GM18511 (cell line): ENCODE data around the gene LARGE1.
"Not testable (repeated sequence)": the region's sequence is repeated elsewhere in the genome, so short reads cannot be mapped to it uniquely, and the experiment has no call there.

Source experiments
- ATAC-seq: cut with Tn5 transposase; IDR thresholded peaks from one replicate; pipeline ENCODE4 v1.9.1; 2021; ENCODE audit warnings: mild to moderate bottlenecking, moderate library complexity; ENCODE audit not compliant: unreplicated experiment

The LARGE1 gene

DNA sequence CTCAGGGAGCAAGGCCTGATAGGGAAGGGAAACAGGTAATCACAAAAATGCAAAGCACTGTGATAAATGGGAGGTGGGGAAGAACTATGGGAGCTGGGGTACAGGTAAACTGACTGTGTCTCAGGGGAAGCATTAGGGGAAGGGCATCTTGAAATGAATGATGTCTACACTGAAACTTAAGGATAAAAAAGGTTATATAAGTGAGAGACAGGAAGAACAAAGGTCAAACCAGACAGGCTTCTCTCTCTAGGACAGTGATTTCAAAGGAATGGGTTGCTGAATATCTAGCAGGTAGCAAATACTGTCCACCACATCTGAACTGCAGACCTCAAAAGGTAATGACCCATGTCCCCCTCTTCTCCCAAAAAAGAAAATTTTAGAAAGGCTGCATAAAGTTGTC lies 529.0 kb downstream of the LARGE1 start:
- ATAC-seq = no peak

DNA sequence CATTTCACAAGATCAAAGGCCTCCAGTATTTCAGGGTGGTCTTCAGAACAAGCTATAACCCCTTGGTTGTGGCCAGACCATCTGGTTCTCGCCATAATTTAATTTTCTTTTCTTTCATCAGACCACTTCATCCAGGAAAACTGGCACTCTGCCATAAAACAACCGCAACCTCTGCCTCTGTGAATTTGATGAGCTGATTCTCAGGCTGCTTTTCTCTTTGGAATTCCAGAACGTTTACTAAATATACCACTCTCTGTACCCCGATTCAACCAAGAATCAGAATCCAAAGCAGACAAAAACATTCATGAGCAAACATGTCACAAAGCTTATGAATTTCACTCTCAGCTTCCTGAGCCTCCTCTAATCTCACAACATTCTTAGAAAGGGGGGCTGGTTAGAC lies 530.3 kb downstream of the LARGE1 start:
- no peak for ATAC-seq

DNA sequence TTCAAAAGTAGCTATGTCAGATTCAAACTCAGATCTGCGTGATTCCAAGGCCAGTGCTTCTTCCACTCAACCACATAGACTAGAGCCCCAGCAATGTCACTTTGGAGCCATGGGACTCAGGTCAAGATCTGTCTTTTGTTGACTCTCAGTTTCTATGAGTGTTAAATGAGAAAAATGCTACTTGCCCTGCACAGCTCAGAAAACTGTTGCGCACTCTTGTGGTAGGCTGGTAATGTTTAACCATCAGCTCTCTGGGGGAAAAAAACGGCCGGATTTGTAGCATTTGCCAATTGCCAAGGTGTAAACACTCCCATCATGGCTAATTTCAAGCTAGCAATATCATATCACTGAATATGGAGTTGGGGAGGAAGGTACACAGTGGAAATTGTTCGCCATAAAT lies 534.0 kb downstream of the LARGE1 start:
- no peak for ATAC-seq

DNA sequence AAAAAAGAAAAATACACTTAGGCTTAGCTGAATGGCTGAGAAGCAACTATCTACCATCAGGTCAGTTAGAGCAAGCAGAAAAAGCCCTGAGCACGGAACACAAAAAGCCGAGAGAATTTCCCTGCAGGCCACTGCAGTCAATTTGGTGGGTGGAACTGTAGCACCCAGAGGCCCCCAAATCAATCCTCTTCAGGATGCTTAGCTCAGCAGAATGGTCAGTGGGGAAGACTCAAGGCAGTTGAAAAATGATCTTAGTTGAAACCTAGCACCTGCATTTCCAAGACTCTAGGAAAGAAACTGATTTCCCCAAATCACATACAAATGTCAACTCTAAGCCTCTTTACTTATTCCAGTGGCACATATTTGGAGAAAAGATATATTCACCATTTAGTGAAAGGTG lies 534.7 kb downstream of the LARGE1 start:
- no peak for ATAC-seq

DNA sequence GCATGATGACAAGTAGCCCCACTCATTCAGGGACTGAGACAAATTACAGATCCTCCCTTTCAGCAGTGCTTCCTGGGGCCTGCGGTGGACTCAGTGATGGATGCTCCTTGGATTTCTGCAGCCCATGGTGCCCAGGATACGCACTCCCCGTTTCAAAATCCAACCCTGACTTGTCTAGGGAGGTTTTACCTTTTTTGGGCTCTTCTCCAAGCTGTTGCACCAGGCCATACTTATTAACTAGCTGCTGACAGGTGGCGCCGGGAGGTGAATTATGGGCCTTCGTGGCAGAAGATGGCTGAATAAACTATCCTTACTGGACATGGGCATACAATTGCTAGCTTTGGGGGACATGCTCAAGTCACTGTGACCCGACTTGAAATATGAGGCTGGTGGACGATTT lies 537.8 kb downstream of the LARGE1 start:
- no peak for ATAC-seq

DNA sequence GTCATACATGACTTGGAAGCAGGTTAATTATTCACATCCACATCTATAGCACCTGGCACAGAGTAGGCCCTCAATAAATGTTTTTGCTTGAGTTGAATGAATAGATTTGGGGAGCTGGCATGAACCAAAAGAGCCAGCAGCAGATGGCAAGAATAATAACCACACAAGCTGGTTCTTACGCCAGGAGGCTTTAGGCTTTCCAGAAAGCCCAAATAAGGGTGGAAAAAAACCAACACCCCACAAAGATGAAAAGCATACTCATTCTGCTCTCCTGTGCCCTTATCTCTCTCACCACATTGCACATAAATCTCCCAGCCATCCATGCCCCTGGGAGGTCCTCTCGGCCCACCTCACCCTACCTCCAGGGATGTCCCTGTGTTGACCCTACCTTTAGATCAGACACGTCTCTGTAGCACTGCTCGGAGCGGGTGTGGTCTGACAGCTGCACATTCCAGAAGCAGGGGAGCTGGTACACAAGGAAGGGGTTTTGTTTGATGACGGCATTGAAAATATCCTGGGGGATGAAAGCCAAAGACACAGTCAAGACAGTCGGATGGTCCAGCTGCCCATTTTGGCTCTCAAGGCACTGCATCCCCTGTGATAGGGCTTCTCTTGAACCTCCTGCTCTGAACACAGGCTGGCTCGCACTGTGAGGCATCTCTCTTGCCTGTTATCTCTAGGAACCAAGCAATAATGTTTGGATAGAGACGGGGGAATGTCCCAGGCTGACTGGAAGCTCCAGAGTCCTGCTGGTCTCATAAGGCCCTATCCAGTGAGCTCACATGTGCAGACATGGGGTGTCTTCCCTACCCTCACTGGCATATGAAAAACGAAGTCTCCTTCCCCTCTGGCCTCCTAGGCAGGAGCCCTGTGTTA lies 538.5 kb downstream of the LARGE1 start:
- no peak for ATAC-seq

DNA sequence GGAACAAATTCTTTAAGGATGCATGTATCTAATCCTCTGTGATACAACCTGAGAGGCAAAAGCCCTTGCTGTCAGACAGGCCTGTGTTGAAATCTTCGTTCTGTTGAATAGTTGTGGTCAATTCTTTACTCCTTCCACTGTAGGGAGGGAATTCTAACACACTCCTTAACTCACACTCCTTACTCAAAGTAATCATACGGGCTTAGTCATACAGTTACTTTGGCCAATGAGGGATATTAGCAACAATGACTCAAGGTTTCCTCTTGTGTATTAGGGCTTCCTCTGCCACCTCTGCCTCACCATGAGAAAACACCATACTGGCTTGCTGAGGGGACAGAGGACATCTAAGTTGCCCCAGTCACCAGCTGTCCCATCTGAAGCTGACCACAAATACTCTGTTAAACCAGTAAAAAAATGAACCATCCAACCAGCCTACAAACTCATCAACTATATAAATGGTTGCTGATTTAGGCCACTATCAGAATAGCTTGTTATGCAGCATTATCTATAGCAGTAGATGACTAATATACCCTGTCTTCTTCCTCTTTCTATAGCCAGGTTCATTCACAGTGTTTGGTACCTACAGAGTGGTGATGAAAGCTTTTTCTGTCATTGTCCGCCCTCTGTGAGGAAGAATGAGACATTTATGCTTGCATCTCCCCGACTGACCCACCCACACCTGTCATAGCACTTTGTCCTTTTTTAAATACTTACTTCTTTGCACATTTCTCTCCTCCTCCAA lies 539.3 kb downstream of the LARGE1 start:
- ATAC-seq = no peak

DNA sequence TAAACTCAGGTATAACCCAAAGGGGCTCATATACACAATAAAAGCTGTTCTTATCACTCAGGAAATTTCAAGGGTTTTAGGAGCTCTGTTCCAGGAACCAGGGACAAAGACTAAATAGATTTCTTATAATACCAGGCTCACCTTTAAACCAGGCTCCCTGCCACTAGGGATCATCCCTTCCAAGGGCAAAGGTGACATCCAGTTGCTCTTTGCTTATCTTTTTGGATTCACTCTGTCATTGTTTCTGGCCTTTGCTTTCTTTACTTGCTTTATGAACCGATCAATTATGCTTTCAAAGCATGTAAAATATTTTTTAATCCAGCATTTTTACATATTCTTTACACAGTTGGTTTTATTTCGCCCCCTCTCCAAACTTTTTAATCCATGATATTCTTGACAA lies 540.4 kb downstream of the LARGE1 start:
- no peak for ATAC-seq

DNA sequence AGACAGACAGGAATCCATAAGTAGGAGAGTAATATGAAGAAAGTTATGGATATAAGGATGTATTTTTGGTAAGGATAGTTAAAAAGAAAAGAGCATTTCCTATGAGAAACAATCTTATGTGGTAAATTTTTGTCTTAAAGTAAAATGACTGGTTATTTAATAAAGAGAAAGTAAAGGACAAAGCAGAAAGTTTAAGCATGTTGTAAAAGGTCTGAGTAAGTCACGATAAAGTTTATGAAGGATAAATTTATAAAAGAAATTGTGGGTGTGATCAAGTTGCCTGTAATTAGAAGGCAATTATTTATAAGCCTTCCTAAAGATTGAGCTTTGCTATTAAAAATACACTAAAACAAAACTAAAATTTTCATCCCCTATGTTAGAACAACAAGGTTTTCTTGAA lies 547.4 kb downstream of the LARGE1 start:
- ATAC-seq = no peak

DNA sequence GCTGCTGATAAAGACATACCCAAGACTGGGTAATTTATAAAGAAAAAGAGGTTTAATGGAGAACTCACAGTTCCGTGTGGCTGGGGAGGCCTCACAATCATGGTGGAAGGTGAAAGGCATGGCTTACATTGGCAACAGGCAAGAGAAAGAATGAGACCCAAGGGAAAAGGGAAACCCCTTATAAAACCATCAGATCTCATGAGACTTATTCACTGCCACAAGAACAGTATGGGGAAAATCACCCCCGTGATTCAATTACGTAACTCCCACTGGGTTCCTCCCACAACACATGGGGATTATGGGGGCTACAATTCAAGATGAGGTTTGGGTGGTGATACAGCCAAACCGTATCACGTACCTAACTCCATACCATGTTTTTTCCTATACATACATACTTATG lies 557.0 kb downstream of the LARGE1 start:
- not testable (repeated sequence) for ATAC-seq

DNA sequence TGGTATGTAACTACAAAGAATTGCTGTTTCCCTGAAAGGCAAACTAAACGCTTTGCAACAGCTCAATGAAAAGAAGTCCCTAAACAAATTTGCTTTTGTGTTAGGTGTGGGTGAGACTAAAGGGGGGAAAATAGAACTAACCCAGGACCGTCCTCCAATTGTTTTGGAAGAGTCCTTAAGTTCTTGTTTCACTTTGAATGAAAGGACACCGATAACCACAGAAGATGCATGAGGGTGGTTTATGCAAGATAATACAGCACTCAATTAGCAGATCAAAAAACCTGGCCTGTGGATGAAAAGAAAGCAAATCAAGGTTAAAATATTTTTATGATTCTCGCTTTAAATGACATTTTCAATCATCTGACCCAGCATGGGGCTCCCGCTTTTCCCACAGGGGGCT lies 557.6 kb downstream of the LARGE1 start:
- ATAC-seq = no peak

DNA sequence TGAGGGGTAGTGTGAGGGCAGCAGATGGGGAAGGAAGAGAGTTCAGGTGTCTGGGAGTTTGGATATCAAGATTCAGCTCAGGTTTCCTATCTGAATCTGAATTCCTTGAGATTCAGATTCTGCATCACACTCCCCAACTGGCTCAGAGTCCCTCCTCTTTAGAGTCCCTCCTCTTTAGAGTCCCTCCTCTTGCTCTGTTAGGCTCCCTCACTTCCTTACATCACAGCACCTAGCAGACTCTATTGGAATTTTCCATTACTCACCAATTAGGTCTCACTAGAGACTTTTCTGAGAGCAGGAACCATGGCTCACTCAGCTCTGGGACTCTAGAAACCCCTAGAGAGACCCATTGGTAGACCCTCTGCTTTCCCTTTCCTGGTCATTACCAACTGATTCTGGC lies 558.7 kb downstream of the LARGE1 start:
- no peak for ATAC-seq

DNA sequence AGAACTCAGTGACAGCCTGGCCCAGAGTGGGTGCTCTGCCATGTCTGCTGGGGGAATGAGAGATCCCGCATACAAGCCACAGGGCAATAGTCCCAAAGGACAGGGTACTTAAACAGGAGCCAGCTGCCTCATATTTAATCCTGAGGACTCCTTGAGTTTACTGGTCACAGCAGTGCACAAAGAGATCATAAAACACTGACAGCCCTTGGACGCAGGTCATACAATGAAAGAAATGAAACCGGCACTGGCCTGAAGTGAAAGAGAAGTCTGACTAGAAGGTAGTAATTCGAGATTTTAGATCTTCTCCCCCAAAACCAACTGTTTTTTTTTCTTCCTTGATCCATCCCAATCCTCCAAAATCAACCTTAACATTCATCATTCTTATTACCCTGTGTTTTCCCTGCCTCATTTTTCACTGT lies 562.3 kb downstream of the LARGE1 start:
- ATAC-seq = no peak

DNA sequence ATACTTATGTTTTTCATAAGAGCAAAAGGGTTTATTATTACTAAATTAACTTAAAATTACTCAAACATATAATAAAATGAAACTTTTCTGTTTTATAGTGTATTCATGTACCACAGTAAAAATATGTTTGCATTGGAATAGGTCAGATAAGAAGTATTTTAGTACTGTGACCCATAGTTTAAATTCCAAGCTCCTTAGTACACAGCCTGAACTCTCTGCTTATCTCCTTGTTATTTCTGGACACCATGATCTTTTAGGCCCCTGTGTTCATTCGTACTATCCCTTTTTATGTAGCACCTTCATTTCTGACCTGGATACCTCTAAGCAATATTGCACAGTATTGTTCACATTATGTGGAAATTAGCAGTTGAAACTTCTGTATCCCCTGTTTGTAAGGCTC lies 565.3 kb downstream of the LARGE1 start:
- ATAC-seq = no peak

DNA sequence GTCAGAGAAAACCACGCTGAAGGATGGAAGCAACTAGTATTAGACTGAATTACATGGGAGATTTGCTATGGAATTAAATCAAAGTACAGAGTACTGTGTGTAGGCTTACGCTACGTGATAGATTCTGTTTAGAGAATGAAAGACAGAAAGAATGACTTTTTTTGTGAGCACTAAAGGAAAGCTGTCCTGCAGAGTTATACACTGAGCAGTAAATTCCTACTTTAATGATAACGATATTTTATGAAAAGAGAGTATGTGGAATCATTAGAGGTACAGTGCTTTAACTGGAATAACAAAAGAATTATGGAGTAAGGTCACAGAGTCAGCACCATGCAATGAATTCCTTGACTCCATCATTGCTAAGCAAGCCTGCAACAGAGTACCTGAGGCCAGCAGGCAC lies 566.8 kb downstream of the LARGE1 start:
- ATAC-seq = no peak

DNA sequence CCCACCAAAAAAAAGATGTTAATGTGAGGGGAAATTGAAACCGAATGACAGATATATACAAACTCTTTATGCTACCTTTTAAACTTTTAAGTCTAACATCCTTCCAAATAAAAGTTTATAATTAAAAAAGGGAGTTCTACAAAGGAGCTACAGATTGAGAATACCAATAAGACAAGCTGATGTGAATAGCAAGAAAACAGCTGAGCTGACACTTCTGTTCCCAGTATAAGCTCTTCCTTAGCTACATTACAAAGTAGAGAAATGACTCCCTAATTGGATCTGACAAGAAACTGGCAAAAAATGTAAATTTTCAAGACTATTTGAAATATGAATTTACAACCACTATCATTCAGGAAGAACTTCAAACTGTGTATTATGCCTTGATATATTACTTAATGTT lies 567.5 kb downstream of the LARGE1 start:
- no peak for ATAC-seq

DNA sequence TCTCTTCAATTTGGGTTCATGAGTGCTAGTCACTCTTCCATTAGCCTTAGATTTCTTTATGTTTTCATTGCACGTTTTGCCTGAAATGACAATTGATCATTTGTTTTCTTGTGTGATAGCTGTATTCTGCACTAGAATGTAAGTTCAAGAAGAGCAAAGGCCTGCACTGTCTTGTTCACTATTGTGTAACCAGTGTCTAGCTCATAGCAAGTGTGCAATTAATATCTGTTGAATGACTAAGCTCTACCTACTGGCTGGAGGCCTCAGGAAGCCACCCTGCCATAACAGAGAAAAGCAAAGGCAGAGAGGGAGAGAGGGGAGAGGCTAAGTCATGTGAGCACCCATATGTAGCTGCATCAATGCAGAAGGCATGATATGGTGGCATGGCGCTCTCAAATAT lies 569.3 kb downstream of the LARGE1 start:
- ATAC-seq = no peak

DNA sequence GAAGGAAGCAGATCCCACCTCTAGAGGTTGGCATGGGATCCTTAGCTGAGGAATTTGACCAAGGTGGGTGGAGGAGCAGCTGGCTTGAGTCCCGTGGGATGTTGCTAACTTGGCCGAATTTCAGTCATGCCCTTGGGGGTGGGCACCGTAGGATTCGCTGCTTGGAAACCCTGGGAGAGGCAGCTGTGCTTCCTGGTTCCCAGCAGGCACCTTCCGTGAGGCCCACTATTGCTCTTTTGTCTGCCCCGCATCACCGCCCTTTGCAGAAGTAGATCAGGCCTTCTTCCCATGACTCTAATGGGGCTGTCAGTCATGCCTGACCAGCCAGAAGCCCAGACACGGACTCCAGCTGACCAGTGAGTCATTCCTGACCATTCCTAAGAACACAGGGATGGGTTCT lies 569.8 kb downstream of the LARGE1 start:
- no peak for ATAC-seq

DNA sequence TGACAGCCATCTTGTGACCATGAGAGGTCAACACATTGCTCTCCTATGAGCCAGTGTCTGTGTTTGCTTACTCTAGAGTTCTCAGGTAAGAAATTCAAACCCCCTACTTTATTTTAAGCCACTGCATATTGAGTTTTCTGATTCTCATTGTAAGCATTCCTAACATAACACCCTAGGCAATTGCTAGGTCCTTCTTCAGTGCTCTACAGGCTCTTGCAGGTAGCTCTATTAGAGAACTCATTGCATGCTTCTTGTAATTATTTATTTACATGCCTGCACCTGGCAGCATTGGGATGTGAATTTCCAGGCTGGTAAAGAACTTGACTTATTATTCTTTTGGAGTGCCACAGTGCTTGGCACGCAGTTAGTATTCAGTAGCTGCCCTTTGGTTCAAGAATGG lies 573.3 kb downstream of the LARGE1 start:
- ATAC-seq = no peak

DNA sequence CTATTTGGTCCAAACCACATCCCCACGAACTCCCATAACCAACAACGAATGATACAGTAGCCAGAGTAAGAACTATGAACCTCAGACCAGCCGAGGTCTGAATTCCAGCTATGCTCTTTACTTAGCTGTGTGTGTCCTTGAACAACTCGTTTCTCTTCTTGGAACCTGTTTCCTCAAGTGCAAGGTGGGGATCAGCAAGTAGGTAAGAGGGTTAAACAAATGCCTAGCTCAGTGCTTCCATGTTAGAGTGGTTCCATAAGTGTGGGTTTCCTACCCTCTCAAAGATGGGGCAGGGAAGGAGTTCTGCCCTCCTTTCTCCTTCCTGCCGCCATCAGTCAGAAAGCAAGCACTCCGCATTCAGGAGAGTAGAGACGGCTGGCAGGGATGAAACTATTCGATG lies 578.7 kb downstream of the LARGE1 start:
- no peak for ATAC-seq

DNA sequence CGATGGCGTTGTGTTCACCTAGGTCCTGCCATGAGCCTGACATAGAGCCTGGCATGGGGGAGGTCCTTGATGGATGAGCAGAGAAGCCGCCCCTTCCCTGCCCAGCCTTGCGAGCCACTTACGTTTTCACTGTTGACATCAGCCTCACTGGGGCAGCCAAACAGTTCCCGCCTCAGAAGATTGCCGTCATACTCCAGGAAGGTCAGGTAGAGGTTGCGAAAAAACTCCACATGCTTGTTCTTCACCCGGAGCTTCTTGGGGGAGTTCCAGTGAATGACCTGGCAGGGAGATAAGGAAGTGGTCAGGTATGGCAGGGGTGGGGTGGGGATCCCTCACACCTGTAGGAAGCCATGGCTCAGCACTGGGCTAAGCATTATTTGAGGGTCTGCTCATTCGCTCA lies 582.8 kb downstream of the LARGE1 start:
- ATAC-seq = no peak

DNA sequence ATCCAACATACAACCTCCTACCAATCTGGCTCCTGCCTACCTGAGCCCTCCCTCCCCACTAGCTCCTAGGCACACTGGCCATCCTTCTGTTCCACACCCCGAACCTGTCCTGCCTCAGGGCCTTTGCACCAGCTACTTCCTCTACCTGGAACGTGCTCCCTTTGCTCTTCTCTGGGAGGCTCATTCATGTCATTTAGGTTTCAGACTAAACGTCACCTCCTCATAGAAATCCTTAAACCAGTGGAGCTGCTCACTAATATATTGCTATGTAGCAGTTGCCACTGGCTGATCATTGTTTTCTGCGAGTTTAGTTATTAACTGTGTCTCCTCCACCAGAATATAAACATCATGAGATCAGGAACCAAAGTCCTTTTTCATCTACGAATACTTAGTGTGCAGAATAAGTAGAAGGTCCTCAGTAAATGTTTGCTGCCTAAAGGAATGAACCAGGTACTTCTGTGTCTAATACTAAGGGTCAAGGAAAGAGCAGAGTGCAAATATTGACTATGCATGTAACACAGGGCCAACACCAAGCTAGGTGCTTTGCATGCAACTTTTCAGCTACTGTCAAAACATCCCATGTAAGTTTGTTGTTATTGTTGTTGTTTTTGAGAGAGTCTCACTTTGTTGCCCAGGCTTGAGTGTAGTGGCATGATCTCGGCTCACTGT lies 584.5 kb downstream of the LARGE1 start:
- no peak for ATAC-seq
